ENCODE measurements around the gene KLHL22.

DNA sequence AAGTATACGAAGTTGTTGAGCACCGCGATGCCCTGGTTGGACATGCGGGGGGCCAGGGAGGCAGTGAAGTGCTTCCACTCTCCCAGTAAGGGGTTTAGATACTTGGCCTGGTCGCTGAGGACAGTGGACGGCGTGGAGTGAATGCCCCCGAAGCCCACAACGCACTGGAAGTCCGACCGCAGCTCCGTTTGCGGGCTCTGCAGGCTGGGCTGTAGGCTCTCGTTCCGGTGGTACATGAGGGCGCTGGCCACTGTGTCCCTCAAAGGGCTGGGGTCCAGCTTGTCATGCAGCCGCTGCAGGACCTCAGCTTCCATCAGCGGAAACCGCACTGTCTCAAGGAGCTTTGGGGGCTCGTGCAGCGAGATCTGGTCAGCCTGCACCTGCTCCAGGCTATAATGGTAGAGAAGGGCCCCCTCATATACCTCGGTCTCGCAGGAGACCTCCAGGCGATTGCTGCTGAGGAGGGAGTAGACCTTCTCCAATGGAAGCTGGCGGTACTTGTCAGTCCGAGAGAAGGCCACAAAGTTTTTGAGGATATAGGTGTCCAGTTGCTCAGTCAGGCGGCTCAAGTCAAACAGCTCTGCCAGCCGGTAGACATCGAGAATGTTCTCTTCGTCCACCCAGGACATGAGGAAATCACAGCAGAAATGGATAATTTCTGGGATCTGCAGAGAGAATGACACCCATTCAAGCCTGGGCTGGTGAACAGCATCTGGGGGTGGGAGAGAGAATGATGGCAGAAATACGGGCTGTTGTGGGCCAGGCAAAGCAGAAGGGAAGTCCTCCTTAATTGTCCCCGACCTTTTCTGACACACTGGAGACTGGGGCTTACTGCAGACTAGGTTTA is 30.5 kb downstream of the KLHL22 start:
- TF ChIP-seq EGR1 (IDR thresholded peaks at IDR 0.05), result no peak
- TF ChIP-seq, protein P1, sequence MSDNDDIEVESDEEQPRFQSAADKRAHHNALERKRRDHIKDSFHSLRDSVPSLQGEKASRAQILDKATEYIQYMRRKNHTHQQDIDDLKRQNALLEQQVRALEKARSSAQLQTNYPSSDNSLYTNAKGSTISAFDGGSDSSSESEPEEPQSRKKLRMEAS (IDR thresholded peaks at IDR 0.05), result no peak
- TF ChIP-seq FOXM1 (IDR thresholded peaks at IDR 0.05; ENCODE audit: borderline replicate concordance, low read depth), result no peak
- no peak for TF ChIP-seq TCF12 (IDR thresholded peaks at IDR 0.05; ENCODE audit: low read depth)
- no peak for TF ChIP-seq EP300 (IDR thresholded peaks at IDR 0.05; ENCODE audit: borderline replicate concordance)
- TF ChIP-seq RAD21 (IDR thresholded peaks at IDR 0.05; ENCODE audit: low read depth), result no peak
- no peak for TF ChIP-seq YY1 (IDR thresholded peaks at IDR 0.05; ENCODE audit: low read depth)
- TF ChIP-seq, protein P2, sequence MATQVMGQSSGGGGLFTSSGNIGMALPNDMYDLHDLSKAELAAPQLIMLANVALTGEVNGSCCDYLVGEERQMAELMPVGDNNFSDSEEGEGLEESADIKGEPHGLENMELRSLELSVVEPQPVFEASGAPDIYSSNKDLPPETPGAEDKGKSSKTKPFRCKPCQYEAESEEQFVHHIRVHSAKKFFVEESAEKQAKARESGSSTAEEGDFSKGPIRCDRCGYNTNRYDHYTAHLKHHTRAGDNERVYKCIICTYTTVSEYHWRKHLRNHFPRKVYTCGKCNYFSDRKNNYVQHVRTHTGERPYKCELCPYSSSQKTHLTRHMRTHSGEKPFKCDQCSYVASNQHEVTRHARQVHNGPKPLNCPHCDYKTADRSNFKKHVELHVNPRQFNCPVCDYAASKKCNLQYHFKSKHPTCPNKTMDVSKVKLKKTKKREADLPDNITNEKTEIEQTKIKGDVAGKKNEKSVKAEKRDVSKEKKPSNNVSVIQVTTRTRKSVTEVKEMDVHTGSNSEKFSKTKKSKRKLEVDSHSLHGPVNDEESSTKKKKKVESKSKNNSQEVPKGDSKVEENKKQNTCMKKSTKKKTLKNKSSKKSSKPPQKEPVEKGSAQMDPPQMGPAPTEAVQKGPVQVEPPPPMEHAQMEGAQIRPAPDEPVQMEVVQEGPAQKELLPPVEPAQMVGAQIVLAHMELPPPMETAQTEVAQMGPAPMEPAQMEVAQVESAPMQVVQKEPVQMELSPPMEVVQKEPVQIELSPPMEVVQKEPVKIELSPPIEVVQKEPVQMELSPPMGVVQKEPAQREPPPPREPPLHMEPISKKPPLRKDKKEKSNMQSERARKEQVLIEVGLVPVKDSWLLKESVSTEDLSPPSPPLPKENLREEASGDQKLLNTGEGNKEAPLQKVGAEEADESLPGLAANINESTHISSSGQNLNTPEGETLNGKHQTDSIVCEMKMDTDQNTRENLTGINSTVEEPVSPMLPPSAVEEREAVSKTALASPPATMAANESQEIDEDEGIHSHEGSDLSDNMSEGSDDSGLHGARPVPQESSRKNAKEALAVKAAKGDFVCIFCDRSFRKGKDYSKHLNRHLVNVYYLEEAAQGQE (IDR thresholded peaks at IDR 0.05; ENCODE audit: low read depth), result no peak
- TF ChIP-seq TEAD4 (IDR thresholded peaks at IDR 0.05), result no peak
- TF ChIP-seq TAF1 (IDR thresholded peaks at IDR 0.05; ENCODE audit: low read depth), result no peak
- no peak for TF ChIP-seq NFIC (IDR thresholded peaks at IDR 0.05)
- no peak for TF ChIP-seq CREB1 (IDR thresholded peaks at IDR 0.05; ENCODE audit: low read depth)
